CD4-positive, CD25-positive, alpha-beta regulatory T cell (primary cell): ENCODE data around the gene CTXND1. TPM values are rescaled to one million over a fixed set of nuclear protein-coding genes. Genes with fewer than 3 reads are reported as not detected.

Experiments
- ATAC-seq, 2 donors: fragments of 150-1000 bp; cut with Tn5 transposase; one replicate each; pipeline ENCODE4 v1.10.0; 2021; ENCODE audit warnings: low read depth in 2 of 2, moderate number of reproducible peaks in 2 of 2, moderate library complexity in 1 of 2
- DNase-seq, 3 donors: peaks; one replicate each; pipeline versions ENCODE4 v3.0.0 to v3.0.0-alpha.2; 2012 to 2022; ENCODE audit warnings: mixed read lengths in 1 of 3
- H3K27ac ChIP-seq: one replicate; pipeline ENCODE4 v1.7.0; 2013; ENCODE audit warnings: mild to moderate bottlenecking, low read length; ENCODE audit not compliant: insufficient read depth, poor library complexity, severe bottlenecking
- H3K27me3 ChIP-seq: one replicate; pipeline ENCODE4 v1.7.0; 2013; ENCODE audit warnings: low read length; ENCODE audit not compliant: control insufficient read depth, insufficient read depth
- H3K36me3 ChIP-seq: one replicate; pipeline ENCODE4 v1.7.0; 2013; ENCODE audit warnings: mild to moderate bottlenecking, low read length, moderate library complexity; ENCODE audit not compliant: control insufficient read depth, insufficient read depth
- H3K4me1 ChIP-seq: 2 replicates; pipeline ENCODE4 v1.7.0; 2013; ENCODE audit warnings: mild to moderate bottlenecking, low read length; ENCODE audit not compliant: insufficient read depth, control insufficient read depth, poor library complexity, severe bottlenecking
- H3K4me3 ChIP-seq: one replicate; pipeline ENCODE4 v1.7.0; 2013; ENCODE audit warnings: low read depth, mild to moderate bottlenecking, low read length, moderate library complexity
- H3K9me3 ChIP-seq, 2 experiments: 1 replicate in 1 of 2; 2 replicates in 1 of 2; pipeline ENCODE4 v1.7.0; 2013; ENCODE audit warnings: low read length in 2 of 2, mild to moderate bottlenecking in 1 of 2, moderate library complexity in 1 of 2; ENCODE audit not compliant: control insufficient read depth in 2 of 2
- H3K27ac Mint-ChIP-seq, 3 donors: one replicate each; pipeline ENCODE4 v1.8.0; 2020 to 2022; ENCODE audit warnings: mild to moderate bottlenecking in 3 of 3, mixed read lengths in 3 of 3, moderate library complexity in 2 of 3
- H3K27me3 Mint-ChIP-seq: one replicate; pipeline ENCODE4 v1.8.0; 2022; ENCODE audit warnings: mild to moderate bottlenecking, mixed read lengths
- H3K36me3 Mint-ChIP-seq: one replicate; pipeline ENCODE4 v1.8.0; 2020; ENCODE audit warnings: mixed read lengths
- H3K4me1 Mint-ChIP-seq, 4 donors: one replicate each; pipeline ENCODE4 v1.8.0; 2020 to 2022; ENCODE audit warnings: mixed read lengths in 4 of 4, mild to moderate bottlenecking in 1 of 4
- H3K4me3 Mint-ChIP-seq, 4 donors: one replicate each; pipeline ENCODE4 v1.8.0; 2020 to 2022; ENCODE audit warnings: mild to moderate bottlenecking in 4 of 4, mixed read lengths in 4 of 4, moderate library complexity in 3 of 4
- H3K9me3 Mint-ChIP-seq, 7 donors: one replicate each; pipeline ENCODE4 v1.8.0; 2020 to 2022; ENCODE audit warnings: mixed read lengths in 7 of 7, mild to moderate bottlenecking in 3 of 7, moderate library complexity in 2 of 7
- polyA plus RNA-seq, 4 donors: library from polyadenylated mRNA; unstranded; fragments of 300-500 nt; fragmentation: Illumina TruSeq; gene quantifications; one replicate each; pipeline ENCODE4 v1.2.3, GENCODE V29; 2021
- total RNA-seq: library from RNA; stranded (reverse); gene quantifications from one replicate; pipeline ENCODE4 v1.2.3, GENCODE V29; 2022

The CTXND1 gene
- total and polyA plus RNA-seq, 5 donors from 2014 or later, result not detected

GRCh38 chr15:80184554-80184953 is 67.5 kb downstream of the CTXND1 start:
- Histone ChIP-seq H3K9me3 (no peaks in the 10 kb centered on the region), H3K27me3 (no peaks in the 10 kb centered on the region), H3K4me3 (no peak overlapping the region), H3K36me3 (no peaks in the 10 kb centered on the region), H3K4me1 (no peaks in the 10 kb centered on the region), H3K27ac (no peak overlapping the region)
- H3K4me3 Mint-ChIP-seq, result no peak overlapping the region
- H3K27me3 Mint-ChIP-seq, result no peaks in the 10 kb centered on the region
- ATAC-seq (no peak), DNase-seq (no peak)
- no peaks in the 10 kb centered on the region for H3K4me1 Mint-ChIP-seq
- no peak overlapping the region for H3K27ac Mint-ChIP-seq
- H3K36me3 Mint-ChIP-seq, result peaks cover 57% of the 10 kb centered on the region
- H3K9me3 Mint-ChIP-seq, result peaks cover 0 to 2% (median 0%) of the 10 kb centered on the region in 7 donors

- H3K36me3 ChIP-seq, result no peaks in the 10 kb centered on the region
- Mint-ChIP-seq H3K36me3 (peaks cover 59% of the 10 kb centered on the region), H3K9me3 (peaks cover 0 to 2% (median 0%) of the 10 kb centered on the region in 7 donors), H3K27me3 (no peaks in the 10 kb centered on the region), H3K4me3 (no peak overlapping the region), H3K4me1 (no peaks in the 10 kb centered on the region), H3K27ac (no peak overlapping the region)
- no peaks in the 10 kb centered on the region for H3K9me3 ChIP-seq
- no peaks in the 10 kb centered on the region for H3K27me3 ChIP-seq
- ATAC-seq (no peak), DNase-seq (no peak)
- H3K4me3 ChIP-seq, result no peak overlapping the region
- H3K27ac ChIP-seq, result no peak overlapping the region
- no peaks in the 10 kb centered on the region for H3K4me1 ChIP-seq
Measured at GRCh38 chr15:80183886-80184285, 68.1 kb downstream of the CTXND1 start.

- Mint-ChIP-seq H3K27ac (peak overlapping the region in 1 of 3 donors; percentile 42), H3K27me3 (no peaks in the 10 kb centered on the region), H3K9me3 (peaks cover 0 to 2% (median 0%) of the 10 kb centered on the region in 7 donors), H3K4me3 (no peak overlapping the region), H3K4me1 (no peaks in the 10 kb centered on the region), H3K36me3 (peaks cover 56% of the 10 kb centered on the region)
- no peak overlapping the region for H3K27ac ChIP-seq
- no peak for DNase-seq
- H3K4me1 ChIP-seq, result no peaks in the 10 kb centered on the region
- no peaks in the 10 kb centered on the region for H3K36me3 ChIP-seq
- no peaks in the 10 kb centered on the region for H3K27me3 ChIP-seq
- H3K9me3 ChIP-seq, result no peaks in the 10 kb centered on the region
- no peak for ATAC-seq
- H3K4me3 ChIP-seq, result no peak overlapping the region
Measured at GRCh38 chr15:80183306-80183705, 68.7 kb downstream of the CTXND1 start.

- H3K27ac Mint-ChIP-seq, result peak overlapping the region in 1 of 3 donors; percentile 42
- peaks cover 52% of the 10 kb centered on the region for H3K36me3 Mint-ChIP-seq
- H3K4me1 Mint-ChIP-seq, result no peaks in the 10 kb centered on the region
- no peaks in the 10 kb centered on the region for H3K27me3 ChIP-seq
- no peak overlapping the region for H3K27ac ChIP-seq
- no peaks in the 10 kb centered on the region for H3K36me3 ChIP-seq
- H3K4me3 ChIP-seq, result no peak overlapping the region
- peaks cover 0 to 2% (median 0%) of the 10 kb centered on the region in 7 donors for H3K9me3 Mint-ChIP-seq
- H3K4me3 Mint-ChIP-seq, result no peak overlapping the region
- H3K27me3 Mint-ChIP-seq, result no peaks in the 10 kb centered on the region
- no peak for ATAC-seq
- no peaks in the 10 kb centered on the region for H3K9me3 ChIP-seq
- H3K4me1 ChIP-seq, result no peaks in the 10 kb centered on the region
- no peak for DNase-seq
Measured at GRCh38 chr15:80182611-80183261, 69.3 kb downstream of the CTXND1 start.

GRCh38 chr15:80180986-80181385 is 71.0 kb downstream of the CTXND1 start:
- Mint-ChIP-seq H3K36me3 (peaks cover 46% of the 10 kb centered on the region), H3K27ac (no peak overlapping the region), H3K4me3 (no peak overlapping the region), H3K4me1 (no peaks in the 10 kb centered on the region), H3K27me3 (no peaks in the 10 kb centered on the region), H3K9me3 (peaks cover 0 to 1% (median 0%) of the 10 kb centered on the region in 7 donors)
- no peaks in the 10 kb centered on the region for H3K36me3 ChIP-seq
- ATAC-seq (no peak), DNase-seq (no peak)
- H3K9me3 ChIP-seq, result no peaks in the 10 kb centered on the region
- no peak overlapping the region for H3K4me3 ChIP-seq
- no peak overlapping the region for H3K27ac ChIP-seq
- H3K4me1 ChIP-seq, result no peaks in the 10 kb centered on the region
- no peaks in the 10 kb centered on the region for H3K27me3 ChIP-seq

GRCh38 chr15:80180468-80180867 is 71.5 kb downstream of the CTXND1 start:
- Mint-ChIP-seq H3K36me3 (peaks cover 44% of the 10 kb centered on the region), H3K27me3 (no peaks in the 10 kb centered on the region), H3K4me1 (no peaks in the 10 kb centered on the region), H3K9me3 (peaks cover 0 to 1% (median 0%) of the 10 kb centered on the region in 7 donors), H3K27ac (no peak overlapping the region), H3K4me3 (no peak overlapping the region)
- no peaks in the 10 kb centered on the region for H3K9me3 ChIP-seq
- H3K4me1 ChIP-seq, result no peaks in the 10 kb centered on the region
- no peaks in the 10 kb centered on the region for H3K27me3 ChIP-seq
- H3K36me3 ChIP-seq, result no peaks in the 10 kb centered on the region
- H3K4me3 ChIP-seq, result no peak overlapping the region
- no peak overlapping the region for H3K27ac ChIP-seq
- ATAC-seq, result no peak
- no peak for DNase-seq

- no peaks in the 10 kb centered on the region for H3K4me1 ChIP-seq
- Mint-ChIP-seq H3K4me3 (no peak overlapping the region), H3K36me3 (peaks cover 40% of the 10 kb centered on the region), H3K9me3 (peaks cover 0 to 1% (median 0%) of the 10 kb centered on the region in 7 donors), H3K4me1 (no peaks in the 10 kb centered on the region), H3K27ac (no peak overlapping the region), H3K27me3 (no peaks in the 10 kb centered on the region)
- H3K27me3 ChIP-seq, result no peaks in the 10 kb centered on the region
- no peak overlapping the region for H3K27ac ChIP-seq
- ATAC-seq (no peak), DNase-seq (no peak)
- H3K4me3 ChIP-seq, result no peak overlapping the region
- no peaks in the 10 kb centered on the region for H3K36me3 ChIP-seq
- no peaks in the 10 kb centered on the region for H3K9me3 ChIP-seq
Measured at GRCh38 chr15:80179935-80180334, 72.1 kb downstream of the CTXND1 start.
